GM23338 (cell line): ENCODE measurements around the gene TBX19. TPM values are rescaled to one million over a fixed set of nuclear protein-coding genes. Genes with fewer than 3 reads are reported as not detected.

Experiments used
- ATAC-seq: fragments of 200-7000 bp; cut with Tn5 transposase; 3 replicates; pipeline ENCODE4 v1.9.1; 2020
- DNase-seq: peaks from one replicate; pipeline ENCODE4 v3.0.0-alpha.2; 2015; ENCODE audit warnings: low spot score
- H2AFZ ChIP-seq: fragments of 200-600 bp; sonication (generic); 2 replicates; pipeline ENCODE4 v1.8.0; 2016; ENCODE audit warnings: antibody characterized with exemption, mild to moderate bottlenecking, moderate library complexity
- H3F3A ChIP-seq: fragments of 200-600 bp; sonication (generic); replicated peaks from 2 replicates; pipeline ENCODE4 v1.8.0; 2017; ENCODE audit warnings: antibody characterized with exemption, mixed run types, low read depth
- H3K27ac ChIP-seq: fragments of 200-600 bp; sonication (generic); 2 replicates; pipeline ENCODE4 v1.6.1; 2016; ENCODE audit warnings: low read depth
- H3K27me3 ChIP-seq: fragments of 200-600 bp; sonication (generic); 2 replicates; pipeline ENCODE4 v1.8.0; 2016; ENCODE audit warnings: mild to moderate bottlenecking, mixed run types, moderate library complexity; ENCODE audit not compliant: insufficient read depth
- H3K36me3 ChIP-seq: fragments of 200-600 bp; sonication (generic); 2 replicates; pipeline ENCODE4 v1.8.0; 2016; ENCODE audit warnings: mild to moderate bottlenecking; ENCODE audit not compliant: insufficient read depth
- H3K4me1 ChIP-seq: fragments of 200-600 bp; sonication (generic); 2 replicates; pipeline ENCODE4 v1.8.0; 2016; ENCODE audit warnings: mild to moderate bottlenecking, moderate library complexity; ENCODE audit not compliant: insufficient read depth
- H3K4me2 ChIP-seq: fragments of 200-600 bp; sonication (generic); 2 replicates; pipeline ENCODE4 v1.7.1; 2017; ENCODE audit warnings: mixed run types
- H3K4me3 ChIP-seq: fragments of 200-600 bp; sonication (generic); 2 replicates; pipeline ENCODE4 v1.6.1; 2016; ENCODE audit warnings: mixed run types
- H3K79me2 ChIP-seq: fragments of 200-600 bp; sonication (generic); replicated peaks from 2 replicates; pipeline ENCODE4 v1.8.0; 2017; ENCODE audit warnings: mild to moderate bottlenecking; ENCODE audit not compliant: insufficient read depth
- H3K9me2 ChIP-seq: fragments of 200-600 bp; sonication (generic); 2 replicates; pipeline ENCODE4 v1.8.0; 2017; ENCODE audit not compliant: insufficient read depth
- H4K20me1 ChIP-seq: fragments of 200-600 bp; sonication (generic); replicated peaks from 2 replicates; pipeline ENCODE4 v1.8.0; 2017; ENCODE audit warnings: mild to moderate bottlenecking; ENCODE audit not compliant: insufficient read depth
- H3K27ac Mint-ChIP-seq: 2 replicates; pipeline ENCODE4 v1.8.0; 2020; ENCODE audit warnings: inconsistent platforms, mild to moderate bottlenecking, moderate library complexity, mixed read lengths
- H3K27me3 Mint-ChIP-seq: 3 replicates; pipeline ENCODE4 v1.8.0; 2022; ENCODE audit warnings: low read depth, mild to moderate bottlenecking, moderate library complexity, mixed read lengths, inconsistent platforms; ENCODE audit not compliant: insufficient read depth, poor library complexity
- H3K36me3 Mint-ChIP-seq: 3 replicates; pipeline ENCODE4 v1.8.0; 2021; ENCODE audit warnings: low read depth, mild to moderate bottlenecking, inconsistent platforms, moderate library complexity, mixed read lengths
- H3K4me1 Mint-ChIP-seq: 3 replicates; pipeline ENCODE4 v1.8.0; 2020; ENCODE audit warnings: mild to moderate bottlenecking, inconsistent platforms, mixed read lengths
- H3K4me3 Mint-ChIP-seq: 3 replicates; pipeline ENCODE4 v1.8.0; 2021; ENCODE audit warnings: moderate library complexity, mild to moderate bottlenecking, inconsistent platforms, mixed read lengths
- H3K9me3 Mint-ChIP-seq: 3 replicates; pipeline ENCODE4 v1.8.0; 2020; ENCODE audit warnings: moderate library complexity, mild to moderate bottlenecking, inconsistent platforms, mixed read lengths
- CREB1 ChIP-seq: fragments of 250-450 bp; sonication (Bioruptor Pico); IDR thresholded peaks from 2 replicates; pipeline ENCODE4 v1.5.0; 2020; ENCODE audit warnings: low read depth, mild to moderate bottlenecking, moderate library complexity
- EZH2 ChIP-seq: fragments of 200-600 bp; sonication (generic); IDR thresholded peaks from one replicate; pipeline ENCODE4 v1.8.0; 2017; ENCODE audit warnings: antibody characterized with exemption, mild to moderate bottlenecking, low read depth; ENCODE audit not compliant: unreplicated experiment
- EZH2phosphoT487 ChIP-seq: fragments of 200-600 bp; sonication (generic); IDR thresholded peaks from one replicate; pipeline ENCODE4 v1.8.1; 2018; ENCODE audit warnings: antibody characterized with exemption; ENCODE audit not compliant: unreplicated experiment
- JUNB ChIP-seq: IDR thresholded peaks from one replicate; pipeline ENCODE4 v1.6.1; 2016; ENCODE audit warnings: antibody characterized with exemption; ENCODE audit not compliant: unreplicated experiment
- NANOG ChIP-seq: IDR thresholded peaks from 2 replicates; pipeline ENCODE4 v1.6.1; 2016; ENCODE audit warnings: antibody characterized with exemption, borderline replicate concordance
- POLR2AphosphoS5 ChIP-seq: IDR thresholded peaks from 2 replicates; pipeline ENCODE4 v1.6.1; 2016; ENCODE audit warnings: antibody characterized with exemption, low read depth
- STAT1 ChIP-seq: IDR thresholded peaks from one replicate; pipeline ENCODE4 v1.6.1; 2016; ENCODE audit warnings: antibody characterized with exemption; ENCODE audit not compliant: unreplicated experiment
- ZNF114 ChIP-seq: fragments of 250-450 bp; sonication (Bioruptor Pico); IDR thresholded peaks from 2 replicates; pipeline ENCODE4 v1.5.0; 2020; ENCODE audit warnings: mild to moderate bottlenecking, moderate library complexity
- ZNF331 ChIP-seq: fragments of 250-450 bp; sonication (Bioruptor Pico); IDR thresholded peaks from 2 replicates; pipeline ENCODE4 v1.5.0; 2020; ENCODE audit warnings: low read depth, mild to moderate bottlenecking, moderate library complexity
- polyA plus RNA-seq: library from polyadenylated mRNA; unstranded; fragments of >200 nt; fragmentation: Nextera tagmentation; extraction: Ambion mirVana; gene quantifications from 2 replicates; pipeline ENCODE4 v1.2.1, GENCODE V29; 2016
- total RNA-seq: library from RNA; depleted of rRNA; stranded (reverse); fragments of >200 nt; shearing (Covaris generic); gene quantifications from 2 replicates; pipeline ENCODE4 v1.2.3, GENCODE V29; 2014
- TF ChIP-seq, protein P1 (sequence below): IDR thresholded peaks from one replicate; pipeline ENCODE4 v1.6.1; 2018; ENCODE audit warnings: antibody characterized with exemption; ENCODE audit not compliant: unreplicated experiment
- TF ChIP-seq, protein P2 (sequence below), 2 experiments: fragments of 200-600 bp in 1 of 2; sonication (generic) in 1 of 2; conservative IDR thresholded peaks; 2 replicates each; pipeline versions ENCODE4 v1.5.1 to v1.6.1; 2016 to 2017; ENCODE audit warnings: antibody characterized with exemption in 2 of 2, low read depth in 2 of 2, mild to moderate bottlenecking in 2 of 2, moderate library complexity in 1 of 2
- TF ChIP-seq, protein P3 (sequence below): IDR thresholded peaks from 2 replicates; pipeline ENCODE4 v1.6.1; 2016; ENCODE audit warnings: antibody characterized with exemption

TBX19 gene
- total and polyA plus RNA-seq, 2 experiments from 2014 or later = 0.76 to 1.1 TPM

DNA sequence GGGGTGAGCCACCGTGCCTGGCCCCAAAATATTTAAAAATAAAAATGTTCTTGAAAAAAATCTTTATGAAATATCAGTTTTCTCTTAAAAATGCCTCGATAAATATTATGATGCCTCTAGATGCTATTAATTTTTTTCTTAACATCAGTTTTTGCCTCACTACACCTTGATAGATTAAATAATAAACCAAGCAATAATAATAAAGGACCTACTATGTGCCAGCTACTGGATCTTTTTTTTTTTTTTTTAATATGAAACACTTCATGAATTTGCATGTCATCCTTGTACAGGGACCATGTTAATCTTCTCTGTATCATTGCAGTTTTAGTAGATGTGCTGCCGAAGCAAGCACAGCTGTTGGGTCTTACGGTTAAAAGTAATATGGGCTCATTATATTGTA, 17.5 kb upstream of the TBX19 start (continued):
- TF ChIP-seq, protein P1, sequence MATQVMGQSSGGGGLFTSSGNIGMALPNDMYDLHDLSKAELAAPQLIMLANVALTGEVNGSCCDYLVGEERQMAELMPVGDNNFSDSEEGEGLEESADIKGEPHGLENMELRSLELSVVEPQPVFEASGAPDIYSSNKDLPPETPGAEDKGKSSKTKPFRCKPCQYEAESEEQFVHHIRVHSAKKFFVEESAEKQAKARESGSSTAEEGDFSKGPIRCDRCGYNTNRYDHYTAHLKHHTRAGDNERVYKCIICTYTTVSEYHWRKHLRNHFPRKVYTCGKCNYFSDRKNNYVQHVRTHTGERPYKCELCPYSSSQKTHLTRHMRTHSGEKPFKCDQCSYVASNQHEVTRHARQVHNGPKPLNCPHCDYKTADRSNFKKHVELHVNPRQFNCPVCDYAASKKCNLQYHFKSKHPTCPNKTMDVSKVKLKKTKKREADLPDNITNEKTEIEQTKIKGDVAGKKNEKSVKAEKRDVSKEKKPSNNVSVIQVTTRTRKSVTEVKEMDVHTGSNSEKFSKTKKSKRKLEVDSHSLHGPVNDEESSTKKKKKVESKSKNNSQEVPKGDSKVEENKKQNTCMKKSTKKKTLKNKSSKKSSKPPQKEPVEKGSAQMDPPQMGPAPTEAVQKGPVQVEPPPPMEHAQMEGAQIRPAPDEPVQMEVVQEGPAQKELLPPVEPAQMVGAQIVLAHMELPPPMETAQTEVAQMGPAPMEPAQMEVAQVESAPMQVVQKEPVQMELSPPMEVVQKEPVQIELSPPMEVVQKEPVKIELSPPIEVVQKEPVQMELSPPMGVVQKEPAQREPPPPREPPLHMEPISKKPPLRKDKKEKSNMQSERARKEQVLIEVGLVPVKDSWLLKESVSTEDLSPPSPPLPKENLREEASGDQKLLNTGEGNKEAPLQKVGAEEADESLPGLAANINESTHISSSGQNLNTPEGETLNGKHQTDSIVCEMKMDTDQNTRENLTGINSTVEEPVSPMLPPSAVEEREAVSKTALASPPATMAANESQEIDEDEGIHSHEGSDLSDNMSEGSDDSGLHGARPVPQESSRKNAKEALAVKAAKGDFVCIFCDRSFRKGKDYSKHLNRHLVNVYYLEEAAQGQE = no peak
- TF ChIP-seq, protein P2, sequence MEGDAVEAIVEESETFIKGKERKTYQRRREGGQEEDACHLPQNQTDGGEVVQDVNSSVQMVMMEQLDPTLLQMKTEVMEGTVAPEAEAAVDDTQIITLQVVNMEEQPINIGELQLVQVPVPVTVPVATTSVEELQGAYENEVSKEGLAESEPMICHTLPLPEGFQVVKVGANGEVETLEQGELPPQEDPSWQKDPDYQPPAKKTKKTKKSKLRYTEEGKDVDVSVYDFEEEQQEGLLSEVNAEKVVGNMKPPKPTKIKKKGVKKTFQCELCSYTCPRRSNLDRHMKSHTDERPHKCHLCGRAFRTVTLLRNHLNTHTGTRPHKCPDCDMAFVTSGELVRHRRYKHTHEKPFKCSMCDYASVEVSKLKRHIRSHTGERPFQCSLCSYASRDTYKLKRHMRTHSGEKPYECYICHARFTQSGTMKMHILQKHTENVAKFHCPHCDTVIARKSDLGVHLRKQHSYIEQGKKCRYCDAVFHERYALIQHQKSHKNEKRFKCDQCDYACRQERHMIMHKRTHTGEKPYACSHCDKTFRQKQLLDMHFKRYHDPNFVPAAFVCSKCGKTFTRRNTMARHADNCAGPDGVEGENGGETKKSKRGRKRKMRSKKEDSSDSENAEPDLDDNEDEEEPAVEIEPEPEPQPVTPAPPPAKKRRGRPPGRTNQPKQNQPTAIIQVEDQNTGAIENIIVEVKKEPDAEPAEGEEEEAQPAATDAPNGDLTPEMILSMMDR (conservative IDR thresholded peaks at IDR 0.05; ENCODE audit: low read depth in 2 of 2) = no peak

DNA sequence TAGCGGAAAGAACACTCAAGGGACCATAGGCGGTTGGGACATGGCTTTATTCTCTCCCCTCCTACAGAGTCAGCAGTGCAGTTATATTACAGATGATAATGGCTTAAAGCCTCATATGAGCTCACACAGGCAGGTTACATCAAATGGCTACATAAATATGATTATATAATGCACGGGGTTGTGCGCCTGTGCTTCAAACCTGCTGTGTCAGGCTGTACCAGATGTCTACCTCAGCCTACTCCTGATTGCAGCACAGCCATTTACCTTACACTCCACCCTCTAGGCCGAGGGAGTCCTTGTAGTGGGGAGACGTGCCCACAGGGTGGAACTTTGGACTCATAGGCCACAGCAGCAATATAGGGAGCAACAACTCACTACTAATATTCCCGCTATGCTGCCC, 16.4 kb upstream of the TBX19 start:
- Histone ChIP-seq H3K9me2 (0 out of 2 replicates have a peak, but pooled peaks cover 5% of the 10 kb centered on the region), H3K27ac (no peak overlapping the region), H3K27me3 (no peaks in the 10 kb centered on the region), H3K79me2 (no peaks in the 10 kb centered on the region), H3K36me3 (no peaks in the 10 kb centered on the region; the same call in 1 of the 2 replicates), H2AFZ (no peak overlapping the region), H3K4me2 (no peak overlapping the region), H3K4me3 (no peak overlapping the region), H4K20me1 (no peaks in the 10 kb centered on the region), H3K4me1 (peaks cover 13% of the 10 kb centered on the region), H3F3A (no peaks in the 10 kb centered on the region)
- Mint-ChIP-seq H3K4me1 (peaks cover 21% of the 10 kb centered on the region), H3K36me3 (peaks cover 11% of the 10 kb centered on the region), H3K9me3 (peaks cover 11% of the 10 kb centered on the region), H3K27ac (no peak overlapping the region), H3K4me3 (no peak overlapping the region), H3K27me3 (no peaks in the 10 kb centered on the region)
- ATAC-seq (no peak), DNase-seq (no peak)
- TF ChIP-seq, protein P1 = no peak
- TF ChIP-seq NANOG (no peak), ZNF114 (no peak), ZNF331 (CRISPR knock-in tag) (no peak), JUNB (no peak), POLR2AphosphoS5 (no peak), STAT1 (no peak), EZH2 (no peak), EZH2phosphoT487 (no peak), CREB1 (no peak)
- TF ChIP-seq, protein P2 (conservative IDR thresholded peaks at IDR 0.05; ENCODE audit: low read depth in 2 of 2) = no peak
- TF ChIP-seq, protein P3, sequence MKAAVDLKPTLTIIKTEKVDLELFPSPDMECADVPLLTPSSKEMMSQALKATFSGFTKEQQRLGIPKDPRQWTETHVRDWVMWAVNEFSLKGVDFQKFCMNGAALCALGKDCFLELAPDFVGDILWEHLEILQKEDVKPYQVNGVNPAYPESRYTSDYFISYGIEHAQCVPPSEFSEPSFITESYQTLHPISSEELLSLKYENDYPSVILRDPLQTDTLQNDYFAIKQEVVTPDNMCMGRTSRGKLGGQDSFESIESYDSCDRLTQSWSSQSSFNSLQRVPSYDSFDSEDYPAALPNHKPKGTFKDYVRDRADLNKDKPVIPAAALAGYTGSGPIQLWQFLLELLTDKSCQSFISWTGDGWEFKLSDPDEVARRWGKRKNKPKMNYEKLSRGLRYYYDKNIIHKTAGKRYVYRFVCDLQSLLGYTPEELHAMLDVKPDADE = no peak
